ENCODE results near the gene ZNF341.

The ZNF341 gene

DNA sequence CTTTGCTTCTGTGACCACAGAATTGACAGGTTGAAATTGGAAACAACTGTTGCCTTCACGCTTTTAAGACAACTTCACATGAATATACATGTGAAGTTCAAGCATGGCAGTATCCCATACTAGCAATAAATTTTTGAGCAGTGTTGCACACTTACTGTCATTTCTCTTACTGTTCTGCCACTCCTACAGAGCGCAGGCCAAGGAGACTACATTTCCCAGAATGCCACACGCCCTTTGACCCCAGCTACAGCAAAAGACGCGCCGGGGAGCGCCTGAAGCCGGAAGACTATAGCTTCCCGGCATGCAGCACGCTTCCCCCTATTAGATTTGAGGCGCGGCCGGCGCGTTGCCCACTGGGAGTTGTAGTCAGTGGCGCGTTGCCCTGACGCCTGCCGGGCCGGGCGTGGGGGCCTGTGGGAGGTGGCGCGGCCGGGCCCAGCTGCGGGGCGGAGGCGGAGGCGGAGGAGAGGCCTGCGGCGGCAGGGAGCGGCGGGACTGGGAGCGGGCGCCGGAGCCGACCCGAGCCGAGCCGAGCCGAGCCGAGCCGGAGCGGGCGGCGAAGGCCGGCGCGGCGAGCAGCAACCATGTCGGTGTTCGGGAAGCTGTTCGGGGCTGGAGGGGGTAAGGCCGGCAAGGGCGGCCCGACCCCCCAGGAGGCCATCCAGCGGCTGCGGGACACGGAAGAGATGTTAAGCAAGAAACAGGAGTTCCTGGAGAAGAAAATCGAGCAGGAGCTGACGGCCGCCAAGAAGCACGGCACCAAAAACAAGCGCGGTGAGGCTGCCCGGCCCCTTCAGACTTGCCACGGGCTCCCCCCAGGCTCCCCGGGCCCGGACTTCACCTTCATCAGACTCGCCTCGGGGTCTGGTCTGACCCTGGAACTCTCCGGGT is 79.3 kb downstream of the ZNF341 start, which contains the start of gene CHMP4B (continued):
- TF ChIP-seq, protein P1, sequence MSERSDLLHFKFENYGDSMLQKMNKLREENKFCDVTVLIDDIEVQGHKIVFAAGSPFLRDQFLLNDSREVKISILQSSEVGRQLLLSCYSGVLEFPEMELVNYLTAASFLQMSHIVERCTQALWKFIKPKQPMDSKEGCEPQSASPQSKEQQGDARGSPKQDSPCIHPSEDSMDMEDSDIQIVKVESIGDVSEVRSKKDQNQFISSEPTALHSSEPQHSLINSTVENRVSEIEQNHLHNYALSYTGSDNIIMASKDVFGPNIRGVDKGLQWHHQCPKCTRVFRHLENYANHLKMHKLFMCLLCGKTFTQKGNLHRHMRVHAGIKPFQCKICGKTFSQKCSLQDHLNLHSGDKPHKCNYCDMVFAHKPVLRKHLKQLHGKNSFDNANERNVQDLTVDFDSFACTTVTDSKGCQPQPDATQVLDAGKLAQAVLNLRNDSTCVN (tag by site-specific recombination; optimal IDR thresholded peaks at IDR 0.05): peak; percentile 75
- TF ChIP-seq ZNF658 (tag by site-specific recombination; IDR thresholded peaks at IDR 0.05): no peak
- no peak for TF ChIP-seq TCF7L2 (IDR thresholded peaks at IDR 0.05; ENCODE audit: borderline replicate concordance, low read depth, low read length)
- TF ChIP-seq, protein P2, sequence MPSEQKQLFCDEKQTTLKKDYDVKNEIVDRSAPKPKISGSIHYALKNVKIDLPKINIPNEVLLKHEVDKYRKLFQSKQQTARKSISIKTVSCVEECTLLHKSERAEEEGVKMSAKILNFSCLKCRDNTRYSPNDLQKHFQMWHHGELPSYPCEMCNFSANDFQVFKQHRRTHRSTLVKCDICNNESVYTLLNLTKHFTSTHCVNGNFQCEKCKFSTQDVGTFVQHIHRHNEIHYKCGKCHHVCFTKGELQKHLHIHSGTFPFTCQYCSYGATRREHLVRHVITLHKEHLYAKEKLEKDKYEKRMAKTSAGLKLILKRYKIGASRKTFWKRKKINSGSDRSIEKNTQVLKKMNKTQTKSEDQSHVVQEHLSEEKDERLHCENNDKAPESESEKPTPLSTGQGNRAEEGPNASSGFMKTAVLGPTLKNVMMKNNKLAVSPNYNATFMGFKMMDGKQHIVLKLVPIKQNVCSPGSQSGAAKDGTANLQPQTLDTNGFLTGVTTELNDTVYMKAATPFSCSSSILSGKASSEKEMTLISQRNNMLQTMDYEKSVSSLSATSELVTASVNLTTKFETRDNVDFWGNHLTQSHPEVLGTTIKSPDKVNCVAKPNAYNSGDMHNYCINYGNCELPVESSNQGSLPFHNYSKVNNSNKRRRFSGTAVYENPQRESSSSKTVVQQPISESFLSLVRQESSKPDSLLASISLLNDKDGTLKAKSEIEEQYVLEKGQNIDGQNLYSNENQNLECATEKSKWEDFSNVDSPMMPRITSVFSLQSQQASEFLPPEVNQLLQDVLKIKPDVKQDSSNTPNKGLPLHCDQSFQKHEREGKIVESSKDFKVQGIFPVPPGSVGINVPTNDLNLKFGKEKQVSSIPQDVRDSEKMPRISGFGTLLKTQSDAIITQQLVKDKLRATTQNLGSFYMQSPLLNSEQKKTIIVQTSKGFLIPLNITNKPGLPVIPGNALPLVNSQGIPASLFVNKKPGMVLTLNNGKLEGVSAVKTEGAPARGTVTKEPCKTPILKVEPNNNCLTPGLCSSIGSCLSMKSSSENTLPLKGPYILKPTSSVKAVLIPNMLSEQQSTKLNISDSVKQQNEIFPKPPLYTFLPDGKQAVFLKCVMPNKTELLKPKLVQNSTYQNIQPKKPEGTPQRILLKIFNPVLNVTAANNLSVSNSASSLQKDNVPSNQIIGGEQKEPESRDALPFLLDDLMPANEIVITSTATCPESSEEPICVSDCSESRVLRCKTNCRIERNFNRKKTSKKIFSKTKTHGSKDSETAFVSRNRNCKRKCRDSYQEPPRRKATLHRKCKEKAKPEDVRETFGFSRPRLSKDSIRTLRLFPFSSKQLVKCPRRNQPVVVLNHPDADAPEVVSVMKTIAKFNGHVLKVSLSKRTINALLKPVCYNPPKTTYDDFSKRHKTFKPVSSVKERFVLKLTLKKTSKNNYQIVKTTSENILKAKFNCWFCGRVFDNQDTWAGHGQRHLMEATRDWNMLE (tag by site-specific recombination; conservative IDR thresholded peaks at IDR 0.05; ENCODE audit: low read depth): peak; percentile 90
- TF ChIP-seq ZNF19 (tag by site-specific recombination; IDR thresholded peaks at IDR 0.05; ENCODE audit: low read depth): no peak
- 0 out of 2 replicates have a peak, but pooled peaks have one; percentile 24 for TF ChIP-seq ZNF324 (tag by site-specific recombination; IDR thresholded peaks at IDR 0.05)
- no peak for TF ChIP-seq ZNF2 (tag by site-specific recombination; IDR thresholded peaks at IDR 0.05)
- TF ChIP-seq ZXDB (tag by site-specific recombination; IDR thresholded peaks at IDR 0.05): peak; percentile 89
- TF ChIP-seq, protein P3, sequence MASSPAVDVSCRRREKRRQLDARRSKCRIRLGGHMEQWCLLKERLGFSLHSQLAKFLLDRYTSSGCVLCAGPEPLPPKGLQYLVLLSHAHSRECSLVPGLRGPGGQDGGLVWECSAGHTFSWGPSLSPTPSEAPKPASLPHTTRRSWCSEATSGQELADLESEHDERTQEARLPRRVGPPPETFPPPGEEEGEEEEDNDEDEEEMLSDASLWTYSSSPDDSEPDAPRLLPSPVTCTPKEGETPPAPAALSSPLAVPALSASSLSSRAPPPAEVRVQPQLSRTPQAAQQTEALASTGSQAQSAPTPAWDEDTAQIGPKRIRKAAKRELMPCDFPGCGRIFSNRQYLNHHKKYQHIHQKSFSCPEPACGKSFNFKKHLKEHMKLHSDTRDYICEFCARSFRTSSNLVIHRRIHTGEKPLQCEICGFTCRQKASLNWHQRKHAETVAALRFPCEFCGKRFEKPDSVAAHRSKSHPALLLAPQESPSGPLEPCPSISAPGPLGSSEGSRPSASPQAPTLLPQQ (tag by site-specific recombination; IDR thresholded peaks at IDR 0.05): peak; percentile 72
- peak; percentile 41; the same call in 1 of the 2 replicates for TF ChIP-seq ZIC2 (tag by site-specific recombination; IDR thresholded peaks at IDR 0.05)
- no peak for TF ChIP-seq ZNF223 (tag by site-specific recombination; IDR thresholded peaks at IDR 0.05)
- TF ChIP-seq ZNF664 (tag by site-specific recombination; IDR thresholded peaks at IDR 0.05): no peak
- no peak for TF ChIP-seq ZNF266 (tag by site-specific recombination; IDR thresholded peaks at IDR 0.05; ENCODE audit: low read depth)
- no peak for TF ChIP-seq ZNF843 (tag by site-specific recombination; IDR thresholded peaks at IDR 0.05)
- TF ChIP-seq, protein P4, sequence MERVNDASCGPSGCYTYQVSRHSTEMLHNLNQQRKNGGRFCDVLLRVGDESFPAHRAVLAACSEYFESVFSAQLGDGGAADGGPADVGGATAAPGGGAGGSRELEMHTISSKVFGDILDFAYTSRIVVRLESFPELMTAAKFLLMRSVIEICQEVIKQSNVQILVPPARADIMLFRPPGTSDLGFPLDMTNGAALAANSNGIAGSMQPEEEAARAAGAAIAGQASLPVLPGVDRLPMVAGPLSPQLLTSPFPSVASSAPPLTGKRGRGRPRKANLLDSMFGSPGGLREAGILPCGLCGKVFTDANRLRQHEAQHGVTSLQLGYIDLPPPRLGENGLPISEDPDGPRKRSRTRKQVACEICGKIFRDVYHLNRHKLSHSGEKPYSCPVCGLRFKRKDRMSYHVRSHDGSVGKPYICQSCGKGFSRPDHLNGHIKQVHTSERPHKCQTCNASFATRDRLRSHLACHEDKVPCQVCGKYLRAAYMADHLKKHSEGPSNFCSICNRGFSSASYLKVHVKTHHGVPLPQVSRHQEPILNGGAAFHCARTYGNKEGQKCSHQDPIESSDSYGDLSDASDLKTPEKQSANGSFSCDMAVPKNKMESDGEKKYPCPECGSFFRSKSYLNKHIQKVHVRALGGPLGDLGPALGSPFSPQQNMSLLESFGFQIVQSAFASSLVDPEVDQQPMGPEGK (tag by site-specific recombination; IDR thresholded peaks at IDR 0.05): 0 out of 2 replicates have a peak, but pooled peaks have one; percentile 62
- TF ChIP-seq FEZF1 (tag by site-specific recombination; IDR thresholded peaks at IDR 0.05): peak; percentile 82
- TF ChIP-seq ZNF677 (tag by site-specific recombination; IDR thresholded peaks at IDR 0.05): no peak
- TF ChIP-seq, protein P5, sequence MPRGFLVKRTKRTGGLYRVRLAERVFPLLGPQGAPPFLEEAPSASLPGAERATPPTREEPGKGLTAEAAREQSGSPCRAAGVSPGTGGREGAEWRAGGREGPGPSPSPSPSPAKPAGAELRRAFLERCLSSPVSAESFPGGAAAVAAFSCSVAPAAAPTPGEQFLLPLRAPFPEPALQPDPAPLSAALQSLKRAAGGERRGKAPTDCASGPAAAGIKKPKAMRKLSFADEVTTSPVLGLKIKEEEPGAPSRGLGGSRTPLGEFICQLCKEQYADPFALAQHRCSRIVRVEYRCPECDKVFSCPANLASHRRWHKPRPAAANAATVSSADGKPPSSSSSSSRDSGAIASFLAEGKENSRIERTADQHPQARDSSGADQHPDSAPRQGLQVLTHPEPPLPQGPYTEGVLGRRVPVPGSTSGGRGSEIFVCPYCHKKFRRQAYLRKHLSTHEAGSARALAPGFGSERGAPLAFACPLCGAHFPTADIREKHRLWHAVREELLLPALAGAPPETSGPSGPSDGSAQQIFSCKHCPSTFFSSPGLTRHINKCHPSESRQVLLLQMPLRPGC (tag by site-specific recombination; IDR thresholded peaks at IDR 0.05): no peak
- TF ChIP-seq ZSCAN23 (tag by site-specific recombination; IDR thresholded peaks at IDR 0.05): no peak
- TF ChIP-seq GLIS2 (tag by site-specific recombination; IDR thresholded peaks at IDR 0.05): peak; percentile 77
- TF ChIP-seq ZNF112 (tag by site-specific recombination; IDR thresholded peaks at IDR 0.05): no peak
- peak; percentile 43; the same call in 1 of the 2 replicates for TF ChIP-seq KLF9 (tag by site-specific recombination; IDR thresholded peaks at IDR 0.05; ENCODE audit: low read depth)
- TF ChIP-seq, protein P6, sequence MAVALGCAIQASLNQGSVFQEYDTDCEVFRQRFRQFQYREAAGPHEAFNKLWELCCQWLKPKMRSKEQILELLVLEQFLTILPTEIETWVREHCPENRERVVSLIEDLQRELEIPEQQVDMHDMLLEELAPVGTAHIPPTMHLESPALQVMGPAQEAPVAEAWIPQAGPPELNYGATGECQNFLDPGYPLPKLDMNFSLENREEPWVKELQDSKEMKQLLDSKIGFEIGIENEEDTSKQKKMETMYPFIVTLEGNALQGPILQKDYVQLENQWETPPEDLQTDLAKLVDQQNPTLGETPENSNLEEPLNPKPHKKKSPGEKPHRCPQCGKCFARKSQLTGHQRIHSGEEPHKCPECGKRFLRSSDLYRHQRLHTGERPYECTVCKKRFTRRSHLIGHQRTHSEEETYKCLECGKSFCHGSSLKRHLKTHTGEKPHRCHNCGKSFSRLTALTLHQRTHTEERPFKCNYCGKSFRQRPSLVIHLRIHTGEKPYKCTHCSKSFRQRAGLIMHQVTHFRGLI (tag by site-specific recombination; IDR thresholded peaks at IDR 0.05): peak; percentile 84
- TF ChIP-seq ZNF501 (tag by site-specific recombination; IDR thresholded peaks at IDR 0.05): no peak

Data from HEK293 (cell line).